NCI-H524 treated with DMSO at 0.1 percent for 48 hours (cell line): Measurements from ENCODE around the gene LRRC41.
"Not testable (repeated sequence)": the region's sequence is repeated elsewhere in the genome, so short reads cannot be mapped to it uniquely, and the experiment has no call there.

Experiments used
- DNase-seq: peaks from one replicate; lab custom pipeline; 2025; lab: John Stamatoyannopoulos, UW

Gene LRRC41

DNA sequence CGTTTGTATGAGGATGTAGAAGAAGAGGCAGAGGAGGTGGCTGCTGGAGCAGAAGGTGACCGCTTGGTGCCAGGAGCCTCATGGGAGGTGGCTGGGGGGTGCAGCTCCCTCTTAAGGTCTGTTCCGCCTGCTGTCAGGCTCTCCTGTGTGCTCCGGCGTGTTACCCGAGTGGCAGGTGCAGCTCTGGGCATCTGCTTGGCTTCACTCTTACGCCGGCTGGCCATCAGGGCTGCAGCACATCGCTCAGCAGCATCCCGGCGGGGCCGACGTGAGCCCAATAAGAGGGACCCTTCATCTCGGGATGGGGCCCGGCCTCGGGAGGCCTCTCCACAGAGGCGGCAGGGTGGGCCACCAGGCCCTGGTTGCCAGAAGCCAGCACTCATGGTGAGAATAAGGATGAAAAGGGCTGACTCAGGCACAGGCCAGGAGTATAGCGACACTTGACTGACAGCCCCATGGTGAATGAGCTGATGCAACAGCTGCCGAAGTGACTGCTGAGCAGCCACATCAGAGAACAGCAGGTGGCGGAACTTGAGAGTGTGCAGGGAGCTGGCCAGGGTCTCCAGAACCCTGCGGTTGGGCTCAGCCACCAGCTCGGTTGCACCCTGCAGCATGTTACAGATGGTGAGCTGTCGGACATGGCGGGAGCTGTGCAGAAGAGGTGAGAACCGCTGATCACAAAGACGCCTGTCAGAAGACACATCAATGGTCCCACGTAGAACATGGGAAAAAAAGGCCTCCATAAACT, 17.5 kb downstream of the LRRC41 start:
- peak; percentile 86 for DNase-seq

- peak; percentile 54 for DNase-seq
Observed at GRCh38 chr1:46284597-46285564, 18.5 kb downstream of the LRRC41 start.

- no peak for DNase-seq
Observed at GRCh38 chr1:46284058-46284457, 19.4 kb downstream of the LRRC41 start.

GRCh38 chr1:46281021-46281420, 22.4 kb downstream of the LRRC41 start:
- no peak for DNase-seq

DNA sequence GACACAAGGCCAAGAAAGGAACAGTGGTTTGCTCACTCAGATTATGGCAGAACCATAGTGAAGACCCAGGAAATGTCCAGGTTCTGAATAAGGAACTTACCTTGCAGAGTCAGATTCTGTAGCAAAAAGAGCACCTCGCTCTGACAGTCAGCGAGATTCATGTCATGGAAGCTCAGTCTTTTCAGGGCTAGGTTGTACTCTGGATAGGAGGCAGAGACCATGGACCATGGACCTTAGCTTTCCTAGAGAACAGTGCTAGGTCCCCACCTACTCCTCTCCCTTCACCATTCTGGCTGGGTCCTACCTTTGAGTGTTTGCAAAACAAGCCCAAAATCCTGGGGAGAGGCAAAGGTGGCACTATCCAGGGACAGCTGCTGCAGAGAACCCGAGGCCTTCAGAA, 23.3 kb downstream of the LRRC41 start:
- DNase-seq, result no peak

DNA sequence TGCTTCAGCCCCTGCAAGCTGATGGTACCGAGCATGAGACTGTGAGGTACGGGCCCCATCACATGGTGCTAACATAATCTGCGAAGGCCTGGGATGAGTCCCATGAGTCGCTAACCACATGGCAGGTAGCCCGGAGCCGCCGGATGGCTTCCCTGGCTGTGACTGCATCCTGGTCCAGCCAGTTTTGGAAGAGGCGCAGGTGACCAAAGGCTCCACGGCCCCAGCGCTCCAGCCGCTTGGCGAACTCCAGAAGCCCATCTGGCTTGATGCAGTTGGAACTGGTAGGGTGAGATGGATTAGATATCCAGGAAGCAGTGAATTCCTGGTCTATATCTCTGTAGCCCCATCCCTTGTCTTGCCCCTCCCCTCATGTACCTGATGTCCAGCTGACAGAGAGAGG, 24.6 kb downstream of the LRRC41 start:
- DNase-seq, result no peak

- no peak for DNase-seq
Observed at GRCh38 chr1:46277658-46278373, 25.6 kb downstream of the LRRC41 start.

- no peak for DNase-seq
Observed at GRCh38 chr1:46275030-46275337, 28.4 kb downstream of the LRRC41 start.

GRCh38 chr1:46274225-46275029, 29.0 kb downstream of the LRRC41 start:
- no peak for DNase-seq

GRCh38 chr1:46268578-46268977, 34.8 kb downstream of the LRRC41 start:
- no peak for DNase-seq

- DNase-seq, result no peak
Observed at GRCh38 chr1:46263146-46263545, 40.3 kb downstream of the LRRC41 start.

- no peak for DNase-seq
Observed at GRCh38 chr1:46262508-46262907, 40.9 kb downstream of the LRRC41 start.

DNA sequence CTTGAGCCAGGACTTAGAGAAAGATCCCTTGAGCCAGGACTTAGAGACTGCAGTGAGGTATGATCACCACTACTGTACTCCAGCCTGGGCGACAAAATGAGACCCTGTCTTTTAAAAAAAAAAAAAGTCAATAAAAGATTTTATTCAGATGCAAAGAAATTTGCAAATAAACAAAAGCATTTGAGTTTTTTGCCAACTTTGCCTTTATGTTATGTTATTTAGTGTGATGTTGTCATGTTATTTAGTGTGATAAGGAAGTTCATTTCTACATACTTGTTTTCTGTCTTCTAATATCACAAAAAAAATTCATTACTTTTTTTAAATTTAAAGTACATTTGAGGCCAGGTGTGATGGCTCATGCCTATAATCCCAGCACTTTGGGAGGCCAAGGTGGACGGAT, 46.9 kb downstream of the LRRC41 start:
- no peak for DNase-seq

DNA sequence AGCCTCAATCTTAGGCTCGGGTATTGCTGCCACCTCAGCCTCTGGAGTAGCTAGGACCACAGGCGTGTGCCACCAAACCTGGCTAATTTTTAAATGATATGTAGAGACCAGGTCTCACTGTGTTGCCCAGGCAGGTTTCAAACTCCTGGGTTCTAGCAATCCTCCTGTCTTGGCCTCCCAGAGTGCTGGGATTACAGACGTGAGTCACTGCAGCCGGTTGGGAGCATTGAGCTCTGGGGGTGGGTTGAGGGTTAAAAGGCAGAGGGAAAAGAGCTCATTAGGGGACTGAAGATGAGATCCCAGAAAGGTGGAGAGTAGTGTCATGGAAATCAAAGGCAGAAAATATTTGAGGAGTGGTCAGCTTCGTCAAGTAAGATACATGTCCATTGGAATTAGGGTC, 48.7 kb downstream of the LRRC41 start:
- no peak for DNase-seq

GRCh38 chr1:46248122-46248920, 55.1 kb downstream of the LRRC41 start:
- peak; percentile 2 for DNase-seq

DNA sequence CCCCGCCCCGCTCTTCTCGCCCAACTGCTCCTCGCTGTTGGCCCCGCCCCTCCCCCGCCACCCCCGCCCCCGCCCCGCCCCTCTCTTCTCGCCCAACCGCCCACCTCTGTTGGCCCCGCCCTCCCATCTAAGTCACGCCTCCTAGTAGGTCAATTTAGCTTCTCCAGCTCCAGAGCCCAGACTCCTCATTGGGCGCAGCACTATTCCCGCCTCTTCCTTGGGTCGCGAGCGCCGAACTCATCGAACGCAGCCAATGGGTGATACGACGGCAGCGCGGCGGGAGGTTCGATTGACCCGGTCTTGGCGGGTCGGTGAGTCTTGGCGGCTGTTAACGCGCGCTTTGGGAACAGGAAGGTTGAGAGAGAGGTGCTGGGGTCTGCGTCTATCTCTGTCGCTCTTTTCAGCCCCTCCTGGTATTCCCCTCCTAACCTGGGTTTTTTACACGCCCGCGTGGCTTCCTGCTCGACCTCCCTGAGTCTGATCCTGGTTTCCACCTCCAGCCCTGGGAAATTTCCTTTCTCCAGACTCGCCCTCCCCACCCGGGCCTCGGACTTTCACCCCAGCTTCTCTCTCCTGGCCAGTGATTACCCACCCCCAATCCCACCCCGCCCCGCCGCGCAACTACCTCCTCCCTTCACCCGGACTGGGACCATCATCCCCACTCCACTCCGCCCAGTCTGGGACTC, 55.8 kb downstream of the LRRC41 start, which contains the start of gene RAD54L:
Gene RAD54L (plus strand): TSS at position 328 of the 686 bp plus-strand sequence. CDS start 643 bp downstream, outside the sequence.
- DNase-seq, result peak; percentile 93

DNA sequence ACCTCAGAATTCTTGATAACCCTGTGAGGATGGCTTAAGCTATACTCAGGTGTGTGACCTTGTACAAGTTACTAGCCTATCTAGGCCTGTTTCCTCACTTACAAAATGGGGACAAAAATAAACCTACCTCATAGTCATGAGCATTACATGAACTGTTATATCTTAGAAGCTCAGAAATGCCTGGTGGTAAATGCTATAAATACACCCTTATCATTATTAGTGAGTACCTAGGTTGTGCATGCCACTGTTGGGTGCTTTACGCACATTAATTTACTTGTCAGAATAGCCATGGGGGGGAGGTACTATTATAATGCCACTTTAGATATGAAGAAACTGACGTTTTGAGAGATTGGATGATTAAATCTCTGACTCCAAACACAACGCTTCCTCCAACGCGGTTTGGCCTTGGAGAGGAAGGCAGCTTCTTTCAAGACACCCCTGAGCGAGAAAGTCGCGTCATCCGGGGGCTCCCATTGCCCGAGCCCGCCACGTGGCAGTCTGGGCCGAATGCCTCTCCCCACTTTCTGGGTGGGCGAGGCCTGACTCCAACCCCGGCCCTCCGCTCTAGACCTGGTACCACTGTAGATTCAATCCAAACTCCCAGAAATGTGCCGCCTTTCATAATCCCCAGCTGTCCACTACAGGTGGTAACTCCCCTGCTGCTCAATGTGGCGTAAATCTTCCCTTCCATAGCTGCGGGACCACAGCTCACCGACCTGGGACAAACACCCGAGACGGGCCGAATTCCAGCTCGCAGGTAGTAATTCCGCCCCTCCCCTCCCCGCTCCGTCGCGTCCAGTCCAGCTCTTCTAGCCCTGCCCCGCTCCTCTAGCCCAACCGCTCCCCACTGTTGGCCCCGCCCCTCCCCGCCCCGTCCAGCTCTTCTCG, 56.6 kb downstream of the LRRC41 start:
- DNase-seq, result no peak

DNA sequence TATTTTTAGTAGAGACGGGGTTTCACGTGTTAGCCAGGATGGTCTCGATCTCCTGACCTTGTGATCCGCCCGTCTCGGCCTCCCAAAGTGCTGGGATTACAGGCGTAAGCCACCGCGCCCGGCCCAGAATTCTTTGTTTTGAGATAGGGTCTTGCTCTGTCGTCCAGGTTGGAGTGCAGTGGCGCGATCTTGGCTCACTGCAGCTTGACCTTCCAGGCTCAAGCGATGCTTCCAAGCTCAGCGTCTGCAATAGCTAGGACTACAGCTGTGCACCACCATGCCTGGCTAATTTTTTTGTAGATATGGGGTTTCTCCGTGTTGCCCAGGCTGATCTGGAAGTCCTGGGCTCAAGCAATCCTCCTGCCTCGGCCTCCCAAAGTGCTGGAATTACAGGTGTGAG, 57.3 kb downstream of the LRRC41 start:
- not testable (repeated sequence) for DNase-seq
